Kidney (tissue), 14 donors: ENCODE measurements around the gene GNB1. TPM values are rescaled to one million over a fixed set of nuclear protein-coding genes. Genes with fewer than 3 reads are reported as not detected.
A peak's percentile ranks its signal among the peaks of the same experiment; 100 is the strongest.

Experiments
- DNase-seq, 5 donors: peaks; one replicate each; pipeline ENCODE4 v3.0.0-alpha.2; 2013 to 2020
- FAIRE-seq: peaks from 2 replicates; lab custom pipeline; 2012; peaks lifted over from hg19 to GRCh38; lab: Jason Lieb, UNC
- H3K27ac ChIP-seq, 2 donors: one replicate each; pipeline ENCODE4 v1.7.0; 2013; ENCODE audit warnings: low read depth in 2 of 2, low read length in 2 of 2, inconsistent platforms in 1 of 2
- H3K27me3 ChIP-seq: one replicate; pipeline ENCODE4 v1.7.1; 2013; ENCODE audit warnings: low read length, inconsistent platforms; ENCODE audit not compliant: control insufficient read depth, insufficient read depth
- H3K36me3 ChIP-seq, 3 donors: one replicate each; pipeline versions ENCODE4 v1.7.0 to v1.7.1; 2013; ENCODE audit warnings: low read length in 3 of 3, control low read depth in 1 of 3, inconsistent platforms in 1 of 3; ENCODE audit not compliant: insufficient read depth in 3 of 3, control insufficient read depth in 2 of 3
- H3K4me1 ChIP-seq, 3 donors: one replicate each; pipeline versions ENCODE4 v1.7.0 to v1.7.1; 2013; ENCODE audit warnings: low read length in 3 of 3, inconsistent platforms in 1 of 3, low read depth in 1 of 3; ENCODE audit not compliant: control insufficient read depth in 2 of 3, insufficient read depth in 2 of 3
- H3K4me3 ChIP-seq, 3 donors: one replicate each; pipeline versions ENCODE4 v1.7.0 to v1.8.1; 2013; ENCODE audit warnings: low read length in 3 of 3, control low read depth in 1 of 3, inconsistent platforms in 1 of 3
- H3K9ac ChIP-seq, 3 donors: one replicate each; pipeline versions ENCODE4 v1.7.0 to v1.7.1; 2013; ENCODE audit warnings: low read length in 3 of 3, control low read depth in 1 of 3, inconsistent platforms in 1 of 3
- H3K9me3 ChIP-seq, 3 donors: one replicate each; pipeline versions ENCODE4 v1.7.0 to v1.7.1; 2013; ENCODE audit warnings: low read length in 3 of 3, control low read depth in 1 of 3, inconsistent platforms in 1 of 3; ENCODE audit not compliant: control insufficient read depth in 2 of 3, insufficient read depth in 1 of 3
- CTCF ChIP-seq: IDR thresholded peaks from 3 replicates; pipeline ENCODE4 v1.5.1; 2012; ENCODE audit warnings: mild to moderate bottlenecking, moderate library complexity, borderline replicate concordance; ENCODE audit not compliant: insufficient read depth; ENCODE audit errors: extremely low read depth
- intact Hi-C: fragments of 100-400 bp; cut with DNase I; formaldehyde crosslinking; loops from one replicate; pipeline ENCODE4 v1.11.1; 2022
- polyA plus RNA-seq: library from polyadenylated mRNA; stranded (reverse); fragments of 350-450 nt; fragmentation: Illumina TruSeq; extraction: RNeasy Lipid Tissue Mini Kit (QIAGEN cat#74804); gene quantifications from one replicate; pipeline ENCODE4 v1.2.3, GENCODE V29; 2014; ENCODE audit warnings: low read depth, low replicate concordance; ENCODE audit not compliant: insufficient read depth
- total RNA-seq: library from RNA; stranded (reverse); fragmentation: NEBNext Ultra II Directional; extraction: Animal tissue kit (Norgen Biotek cat#: 25700); gene quantifications from one replicate; pipeline ENCODE4 v1.2.1, GENCODE V29; 2021
- donor health status: control.
- donor health status: control.
- donor health status: control.
- donor health status: control.
- donor health status: control.
- donor health status: DM: yes; HTN: yes; CAD: no.
- donor health status: Normal renal cell carcinoma (clear cell type).

The GNB1 gene
- total and polyA plus RNA-seq, 2 donors from 2014 or later = 144 to 347 TPM

GRCh38 chr1:1918901-1919303 lies 28.0 kb upstream of the GNB1 start, which contains the start of gene TMEM52:
Gene TMEM52 (minus strand): TSS chr1:1919279. CDS start chr1:1919265, 14 bp downstream.
- intact Hi-C loops = no loop called here
- Histone ChIP-seq H3K36me3 (no peaks in the 10 kb centered on the region), H3K9me3 (no peaks in the 10 kb centered on the region), H3K27me3 (no peaks in the 10 kb centered on the region), H3K9ac (peak within 1 kb of the TSS in 1 of 3 donors; percentile 19), H3K4me1 (peaks cover 0 to 7% (median 7%) of the 10 kb centered on the region in 3 donors), H3K4me3 (peak within 1 kb of the TSS; percentile 11 to 44 (median 24)), H3K27ac (peak within 1 kb of the TSS in 1 of 2 donors; percentile 37)
- DNase-seq = no peak
- TF ChIP-seq CTCF = no peak
- FAIRE-seq = no peak

- Histone ChIP-seq H3K4me1 (peaks cover 0 to 7% (median 7%) of the 10 kb centered on the region in 3 donors), H3K4me3 (peak overlapping the region in 1 of 3 donors; percentile 44), H3K27me3 (no peaks in the 10 kb centered on the region), H3K36me3 (no peaks in the 10 kb centered on the region), H3K9ac (peak overlapping the region in 1 of 3 donors; percentile 19), H3K9me3 (no peaks in the 10 kb centered on the region), H3K27ac (no peak overlapping the region)
- intact Hi-C loops = no loop called here
- peak; percentile 1 for TF ChIP-seq CTCF
- DNase-seq (peak in 1 of 5 donors; percentile 89), FAIRE-seq (no peak)
Measured at GRCh38 chr1:1917995-1918900, 27.4 kb upstream of the GNB1 start.

GRCh38 chr1:1917304-1917976 lies 26.6 kb upstream of the GNB1 start:
- H3K27me3 ChIP-seq = no peaks in the 10 kb centered on the region
- intact Hi-C loops = no loop called here
- H3K4me1 ChIP-seq = peaks cover 0 to 7% (median 7%) of the 10 kb centered on the region in 3 donors
- H3K9ac ChIP-seq = no peak overlapping the region
- FAIRE-seq = no peak
- H3K9me3 ChIP-seq = no peaks in the 10 kb centered on the region
- TF ChIP-seq CTCF = no peak
- DNase-seq = peak in 2 of 5 donors; percentile 60 to 74
- no peak overlapping the region for H3K4me3 ChIP-seq
- H3K27ac ChIP-seq = no peak overlapping the region
- no peaks in the 10 kb centered on the region for H3K36me3 ChIP-seq
